HepG2 (cell line): ENCODE results near the gene SMTN. TPM values are rescaled to one million over a fixed set of nuclear protein-coding genes. Genes with fewer than 3 reads are reported as not detected.

Source experiments
- ATAC-seq: fragments of 200-7000 bp; cut with Tn5 transposase; 3 replicates; pipeline ENCODE4 v1.9.1; 2020; ENCODE audit warnings: mild to moderate bottlenecking, moderate library complexity
- BruUV-seq: library from RNA; stranded (reverse); fragments of 400-500 nt; replicated peaks from 2 replicates; lab custom pipeline; 2021; lab: Mats Ljungman, UMichigan
- CTCF ChIA-PET: fragments of 300-600 bp; formaldehyde crosslinking; extraction: SDS; loops from one replicate; lab custom pipeline; 2021; ENCODE audit warnings: low total read pairs, inconsistent platforms, low intra/inter-chr PET ratio; lab: Yijun Ruan, JAX
- POLR2A ChIA-PET: fragments of 350-600 bp; sonication (Branson Sonifier 250); formaldehyde crosslinking; loops from one replicate; lab custom pipeline; 2020; ENCODE audit warnings: antibody characterized with exemption, inconsistent platforms; lab: Yijun Ruan, JAX
- DNase-seq: peaks from one replicate; pipeline ENCODE4 v3.0.0-alpha.2; 2015; ENCODE audit warnings: low spot score
- FAIRE-seq: peaks from 3 replicates; lab custom pipeline; 2011; peaks lifted over from hg19 to GRCh38; lab: Jason Lieb, UNC
- H2AFZ ChIP-seq: one replicate; pipeline ENCODE4 v1.6.1; 2011; ENCODE audit warnings: low read length, inconsistent platforms
- H3K27ac ChIP-seq: fragments of 300-600 bp; 3 replicates; pipeline ENCODE4 v1.8.0; 2011; ENCODE audit warnings: mixed run types, mild to moderate bottlenecking, mixed read lengths, low read length, inconsistent platforms; ENCODE audit not compliant: insufficient read depth; ENCODE audit errors: extremely low read length
- H3K27me3 ChIP-seq, 2 experiments: fragments of 200-600 bp in 1 of 2; 2 replicates in 1 of 2; 3 replicates in 1 of 2; pipeline versions ENCODE4 v1.6.0 to v1.8.0; 2011; ENCODE audit warnings: low read length in 2 of 2, mild to moderate bottlenecking in 2 of 2, moderate library complexity in 2 of 2, inconsistent platforms in 1 of 2; ENCODE audit not compliant: insufficient read depth in 2 of 2, control insufficient read depth in 1 of 2
- H3K36me3 ChIP-seq, 2 experiments: fragments of 200-600 bp in 1 of 2; replicated peaks in 1 of 2; 2 replicates in 1 of 2; 3 replicates in 1 of 2; pipeline versions ENCODE4 v1.5.1 to v1.8.0; 2011; ENCODE audit warnings: low read length in 2 of 2, inconsistent platforms in 1 of 2; ENCODE audit not compliant: insufficient read depth in 2 of 2, control insufficient read depth in 1 of 2
- H3K4me1 ChIP-seq: 2 replicates; pipeline ENCODE4 v1.5.1; 2012; ENCODE audit warnings: low read length, inconsistent platforms; ENCODE audit not compliant: insufficient read depth
- H3K4me2 ChIP-seq: 2 replicates; pipeline ENCODE4 v1.6.0; 2011; ENCODE audit warnings: low read depth, low read length, inconsistent platforms
- H3K4me3 ChIP-seq, 3 experiments: fragments of 200-600 bp in 1 of 3; sonication (generic), shearing (Covaris generic) in 1 of 3; replicated peaks in 1 of 3; 2 replicates each; pipeline ENCODE4 v1.5.1; 2011 to 2016; ENCODE audit warnings: low read length in 3 of 3, inconsistent platforms in 2 of 3, low read depth in 2 of 3, mild to moderate bottlenecking in 2 of 3, control low read depth in 1 of 3, mixed read lengths in 1 of 3; ENCODE audit not compliant: insufficient read depth in 1 of 3
- H3K79me2 ChIP-seq: one replicate; pipeline ENCODE4 v1.6.1; 2011; ENCODE audit warnings: low read length, inconsistent platforms; ENCODE audit not compliant: insufficient read depth
- H3K9ac ChIP-seq: 2 replicates; pipeline ENCODE4 v1.6.0; 2011; ENCODE audit warnings: mild to moderate bottlenecking, low read depth, low read length, inconsistent platforms; ENCODE audit not compliant: insufficient read depth
- H3K9me3 ChIP-seq: 2 replicates; pipeline ENCODE4 v1.5.1; 2012; ENCODE audit warnings: mild to moderate bottlenecking, low read length
- H4K20me1 ChIP-seq: 2 replicates; pipeline ENCODE4 v1.6.0; 2011; ENCODE audit warnings: inconsistent platforms, mild to moderate bottlenecking, low read length, moderate library complexity; ENCODE audit not compliant: insufficient read depth
- ATF1 ChIP-seq: IDR thresholded peaks from 2 replicates; pipeline ENCODE4 v1.6.1; 2016; ENCODE audit warnings: mild to moderate bottlenecking, control low read depth
- CHD2 ChIP-seq: IDR thresholded peaks from 2 replicates; pipeline ENCODE4 v1.6.1; 2011; ENCODE audit warnings: low read depth, low read length, improper control_type of control experiment
- EED ChIP-seq: sonication (generic); formaldehyde crosslinking; IDR thresholded peaks from 2 replicates; pipeline ENCODE4 v1.5.0; 2020; ENCODE audit warnings: mild to moderate bottlenecking, missing genetic modification reagents
- SMYD3 ChIP-seq: sonication (generic); formaldehyde crosslinking; IDR thresholded peaks from 2 replicates; pipeline ENCODE4 v1.8.1; 2023; ENCODE audit warnings: mild to moderate bottlenecking, missing genetic modification reagents
- SNRNP70 ChIP-seq: fragments of 200-400 bp; formaldehyde crosslinking; IDR thresholded peaks from 2 replicates; pipeline ENCODE4 v1.6.1; 2017; ENCODE audit warnings: mild to moderate bottlenecking, low read depth, low read length, moderate library complexity
- ZNF552 ChIP-seq: sonication (generic); formaldehyde crosslinking; IDR thresholded peaks from 2 replicates; pipeline ENCODE4 v1.9.0; 2022; ENCODE audit warnings: missing genetic modification reagents, mild to moderate bottlenecking, borderline replicate concordance
- WGBS: methylation state at CpG from one replicate; pipeline ENCODE4 v1.1.6; 2017; ENCODE audit warnings: low lambda C conversion rate; 5-methylcytosine and 5-hydroxymethylcytosine counted together
- in situ Hi-C: cut with HindIII; loops from 2 replicates; pipeline ENCODE4 v1.10.0; 2017; ENCODE audit warnings: low pct_unique_long_range_greater_than_20kb; ENCODE audit not compliant: extremely low pct_ligation_motif_present
- intact Hi-C: fragments of 100-400 bp; cut with micrococcal nuclease; formaldehyde crosslinking; loops from one replicate; pipeline ENCODE4 v1.10.0; 2022; ENCODE audit not compliant: unreplicated experiment
- polyA plus RNA-seq, 8 experiments: library from polyadenylated mRNA; depleted of rRNA in 3 of 8; stranded (reverse) in 7 of 8; unstranded in 1 of 8; fragments of >200 nt; fragmentation: Illumina TruSeq in 4 of 8; extraction: Trizol in 4 of 8; gene quantifications; 2 replicates each; pipeline versions ENCODE4 v1.2.1 to v1.2.3, GENCODE V29; 2011 to 2016; ENCODE audit warnings: low read depth in 4 of 8, missing spikeins in 1 of 8, mixed read lengths in 1 of 8; ENCODE audit not compliant: insufficient read depth in 1 of 8
- total RNA-seq, 5 experiments: library from RNA; depleted of rRNA; stranded (reverse); fragments of >200 nt; fragmentation: Illumina TruSeq; extraction: Trizol; gene quantifications; 2 replicates each; pipeline ENCODE4 v1.2.3, GENCODE V29; 2016; ENCODE audit warnings: low read depth in 1 of 5
- TF ChIP-seq, protein P1 (sequence below): sonication (generic); formaldehyde crosslinking; IDR thresholded peaks from 2 replicates; pipeline ENCODE4 v1.5.0; 2020; ENCODE audit warnings: mild to moderate bottlenecking, missing genetic modification reagents

The SMTN gene
- total and polyA plus RNA-seq, 2 of the 13 experiments (the other 11 are each of a cell fraction or from before 2014, with no cell fraction given), result 14.7 to 26.1 TPM

DNA sequence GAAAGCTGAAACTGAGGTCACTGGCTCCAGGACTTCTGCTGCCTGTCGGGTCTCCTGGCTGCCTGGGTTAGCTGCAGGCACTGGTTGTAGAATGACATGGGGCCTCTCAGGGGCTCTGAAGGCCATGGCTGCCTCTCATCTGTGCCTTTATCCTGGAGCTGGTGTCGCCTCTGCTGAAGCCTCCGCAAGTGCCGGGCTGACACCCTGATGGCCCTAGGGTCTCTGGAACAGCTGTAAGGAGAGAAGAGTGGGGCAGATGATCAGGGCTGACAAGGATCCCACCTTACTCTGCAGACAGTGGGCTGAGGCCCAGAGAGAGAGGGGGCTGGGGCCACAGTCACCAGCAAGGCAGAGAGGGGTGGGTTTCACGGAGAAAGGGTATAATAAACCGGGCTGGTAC lies 54.6 kb downstream of the SMTN start:
- no peak overlapping the region for H2AFZ ChIP-seq
- WGBS, result 53% methylated on average over 6 of the region's 6 CpGs
- H3K9me3 ChIP-seq, result no peaks in the 10 kb centered on the region
- H3K27ac ChIP-seq, result no peak overlapping the region
- no peak overlapping the region for H3K4me2 ChIP-seq
- in situ Hi-C loops (no loop called here), intact Hi-C loops (loop anchor here (1.0 kb wide), 1 partner anchor 31 kb away; no protein-coding TSS in a partner anchor)
- H3K27me3 ChIP-seq, result peaks cover 4 to 27% of the 10 kb centered on the region in 2 experiments
- no peak for DNase-seq
- ChIA-PET CTCF (no interaction called here), POLR2A (interaction anchor here (1.2 kb wide), 1 partner anchor 25 kb away, joined by 7 read pairs; the partner anchor contains the start of gene RNF185)
- peaks cover 38% of the 10 kb centered on the region for H3K4me1 ChIP-seq
- H3K36me3 ChIP-seq, result no peaks in the 10 kb centered on the region
- no peaks in the 10 kb centered on the region for H4K20me1 ChIP-seq
- H3K79me2 ChIP-seq, result no peaks in the 10 kb centered on the region
- no peak overlapping the region for H3K4me3 ChIP-seq
- no peak for TF ChIP-seq CHD2
- peak; percentile 53; the same call in 1 of the 2 replicates for TF ChIP-seq EED
- TF ChIP-seq SMYD3 (CRISPR knock-in tag), result no peak
- TF ChIP-seq ATF1 (CRISPR knock-in tag), result no peak
- no peak for TF ChIP-seq SNRNP70
- ATAC-seq, result no peak
- FAIRE-seq, result no peak
- no TSS peak for BruUV-seq
- H3K9ac ChIP-seq, result no peak overlapping the region

DNA sequence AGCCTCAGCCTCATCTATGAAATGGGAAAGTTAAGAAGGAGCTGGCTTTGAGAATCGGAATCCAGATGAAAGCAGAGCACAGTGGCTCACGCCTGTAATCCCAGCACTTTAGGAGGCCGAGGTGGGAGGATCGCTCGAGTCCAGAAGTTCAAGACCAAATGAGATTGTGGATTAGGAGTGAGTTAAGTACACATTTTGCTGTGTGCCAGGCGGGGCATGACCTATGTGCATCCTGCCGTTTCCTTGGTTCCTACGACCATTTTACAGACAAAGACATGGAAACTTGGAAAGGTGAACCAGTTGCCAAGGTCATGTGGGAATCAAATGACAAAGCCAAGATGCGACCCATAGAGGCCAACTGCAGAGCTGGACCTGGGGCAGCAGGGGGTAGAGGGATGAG lies 55.0 kb downstream of the SMTN start:
- H3K27ac ChIP-seq, result no peak overlapping the region
- FAIRE-seq (no peak), ATAC-seq (no peak), DNase-seq (no peak)
- no TSS peak for BruUV-seq
- no peak overlapping the region for H2AFZ ChIP-seq
- ChIA-PET CTCF (no interaction called here), POLR2A (interaction anchor here (1.2 kb wide), 1 partner anchor 24 kb away, joined by 7 read pairs; the partner anchor contains the start of gene RNF185)
- peaks cover 34% of the 10 kb centered on the region for H3K4me1 ChIP-seq
- peaks cover 5 to 31% of the 10 kb centered on the region in 2 experiments for H3K27me3 ChIP-seq
- 7% methylated on average over 9 of the region's 9 CpGs for WGBS
- in situ Hi-C loops, result no loop called here
- no peak overlapping the region for H3K9ac ChIP-seq
- no peaks in the 10 kb centered on the region for H3K79me2 ChIP-seq
- H3K4me3 ChIP-seq, result no peak overlapping the region
- H3K4me2 ChIP-seq, result no peak overlapping the region
- TF ChIP-seq, protein P1, sequence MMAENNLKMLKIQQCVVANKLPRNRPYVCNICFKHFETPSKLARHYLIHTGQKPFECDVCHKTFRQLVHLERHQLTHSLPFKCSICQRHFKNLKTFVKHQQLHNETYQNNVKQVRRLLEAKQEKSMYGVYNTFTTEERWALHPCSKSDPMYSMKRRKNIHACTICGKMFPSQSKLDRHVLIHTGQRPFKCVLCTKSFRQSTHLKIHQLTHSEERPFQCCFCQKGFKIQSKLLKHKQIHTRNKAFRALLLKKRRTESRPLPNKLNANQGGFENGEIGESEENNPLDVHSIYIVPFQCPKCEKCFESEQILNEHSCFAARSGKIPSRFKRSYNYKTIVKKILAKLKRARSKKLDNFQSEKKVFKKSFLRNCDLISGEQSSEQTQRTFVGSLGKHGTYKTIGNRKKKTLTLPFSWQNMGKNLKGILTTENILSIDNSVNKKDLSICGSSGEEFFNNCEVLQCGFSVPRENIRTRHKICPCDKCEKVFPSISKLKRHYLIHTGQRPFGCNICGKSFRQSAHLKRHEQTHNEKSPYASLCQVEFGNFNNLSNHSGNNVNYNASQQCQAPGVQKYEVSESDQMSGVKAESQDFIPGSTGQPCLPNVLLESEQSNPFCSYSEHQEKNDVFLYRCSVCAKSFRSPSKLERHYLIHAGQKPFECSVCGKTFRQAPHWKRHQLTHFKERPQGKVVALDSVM (CRISPR knock-in tag), result peak; percentile 75
- no peak for TF ChIP-seq ZNF552 (CRISPR knock-in tag)
- no peaks in the 10 kb centered on the region for H4K20me1 ChIP-seq
- intact Hi-C loops, result loop anchor here (1.0 kb wide), 1 partner anchor 32 kb away; no protein-coding TSS in a partner anchor
- H3K36me3 ChIP-seq, result no peaks in the 10 kb centered on the region
- no peaks in the 10 kb centered on the region for H3K9me3 ChIP-seq
